Stimulated activated CD8-positive, alpha-beta memory T cell treated with anti-CD3 and anti-CD28 coated beads, Interleukin-15, amount 100 ng/mL, for 24 hours (primary cell): ENCODE data around the gene TMEM151B.
"Not testable (repeated sequence)": the region's sequence is repeated elsewhere in the genome, so short reads cannot be mapped to it uniquely, and the experiment has no call there.

ENCODE experiments used
- DNase-seq: peaks from one replicate; pipeline ENCODE4 v3.0.0-alpha.2; 2020; ENCODE audit warnings: low read depth

TMEM151B gene

GRCh38 chr6:44304282-44305199 is 34.3 kb downstream of the TMEM151B start:
- DNase-seq, result no peak

- no peak for DNase-seq
These were observed 35.0 kb downstream of the TMEM151B start for GRCh38 chr6:44305200-44305725.

DNA sequence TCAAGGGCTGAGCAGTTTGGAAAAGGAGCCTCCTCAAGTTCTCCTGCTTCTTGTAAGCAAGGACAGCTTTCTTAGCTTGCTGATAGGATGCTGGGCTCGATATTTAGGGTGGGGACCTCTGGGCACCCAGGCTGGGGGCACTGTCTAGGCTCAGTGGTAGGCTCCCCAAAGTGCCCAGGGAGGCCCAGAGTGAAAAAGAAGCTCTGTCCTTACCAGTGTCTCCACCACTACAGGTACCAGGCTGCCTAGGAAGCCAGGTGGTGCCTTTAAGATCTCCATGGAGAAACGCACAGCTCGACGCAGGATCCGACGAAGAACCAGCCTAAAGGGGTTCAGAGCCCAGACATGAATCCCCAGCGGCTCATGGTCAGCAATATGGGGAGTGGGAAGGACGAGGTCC is 36.5 kb downstream of the TMEM151B start:
- no peak for DNase-seq

DNA sequence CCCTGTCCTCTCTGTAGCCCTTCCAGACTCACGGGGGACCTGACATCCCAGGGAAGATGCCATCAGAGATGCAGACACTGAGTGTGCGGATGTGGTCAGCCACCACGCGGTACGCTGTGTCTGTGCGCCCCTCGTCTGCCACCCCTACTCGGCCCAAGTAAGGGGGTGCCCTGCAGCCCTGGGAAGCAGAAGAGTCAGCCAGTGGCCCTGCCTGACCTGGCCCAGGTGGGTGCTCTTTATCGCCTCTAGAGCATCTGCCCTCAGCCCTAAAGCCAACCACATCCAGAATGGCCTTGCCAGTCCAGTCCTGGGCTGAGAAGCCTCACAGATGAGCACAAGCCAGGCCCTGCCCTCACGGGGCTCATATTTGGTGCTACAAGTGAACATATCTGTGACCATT is 37.0 kb downstream of the TMEM151B start:
- no peak for DNase-seq

DNA sequence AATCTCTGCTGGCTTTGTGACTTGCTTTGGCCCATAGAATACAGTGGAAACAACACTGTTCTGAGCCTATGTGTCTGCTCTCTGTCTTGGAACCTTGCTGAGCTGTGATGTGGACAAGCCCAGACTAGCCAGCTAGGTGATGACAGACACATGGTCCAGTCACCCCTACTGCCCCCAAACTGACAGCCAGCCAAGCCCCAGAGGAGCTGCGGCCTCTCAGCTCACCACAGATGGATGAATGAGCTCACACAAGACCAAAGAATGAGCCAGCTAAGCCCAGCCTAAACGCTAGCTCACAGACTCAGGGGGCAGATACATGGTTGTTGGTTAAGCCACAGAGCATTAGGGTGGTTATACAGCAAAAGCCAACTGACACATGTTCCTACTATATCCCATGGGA is 38.8 kb downstream of the TMEM151B start:
- DNase-seq, result no peak

- DNase-seq, result no peak
These were observed 39.4 kb downstream of the TMEM151B start for GRCh38 chr6:44309631-44310030.

- no peak for DNase-seq
These were observed 40.0 kb downstream of the TMEM151B start for GRCh38 chr6:44310241-44310640.

- no peak for DNase-seq
These were observed 41.1 kb downstream of the TMEM151B start for GRCh38 chr6:44311304-44311703.

DNA sequence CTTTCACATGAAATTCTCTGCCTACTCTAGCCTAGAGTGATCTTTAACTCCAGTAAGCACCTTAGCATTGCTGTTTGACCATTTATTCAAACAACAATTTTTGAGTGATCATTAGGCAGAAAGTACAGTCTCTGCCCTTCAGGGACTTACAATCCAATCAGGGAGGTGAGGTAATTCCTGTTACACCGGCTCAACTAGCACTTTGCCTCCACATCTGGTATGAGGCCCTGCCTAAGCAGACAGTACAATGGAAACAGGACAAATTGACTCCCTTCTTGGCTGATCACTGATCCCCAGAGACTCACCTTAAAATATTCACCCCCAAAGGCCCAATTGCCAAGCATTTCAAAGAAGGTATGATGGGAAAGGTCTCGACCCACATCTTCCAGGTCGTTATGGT is 41.5 kb downstream of the TMEM151B start:
- no peak for DNase-seq

DNA sequence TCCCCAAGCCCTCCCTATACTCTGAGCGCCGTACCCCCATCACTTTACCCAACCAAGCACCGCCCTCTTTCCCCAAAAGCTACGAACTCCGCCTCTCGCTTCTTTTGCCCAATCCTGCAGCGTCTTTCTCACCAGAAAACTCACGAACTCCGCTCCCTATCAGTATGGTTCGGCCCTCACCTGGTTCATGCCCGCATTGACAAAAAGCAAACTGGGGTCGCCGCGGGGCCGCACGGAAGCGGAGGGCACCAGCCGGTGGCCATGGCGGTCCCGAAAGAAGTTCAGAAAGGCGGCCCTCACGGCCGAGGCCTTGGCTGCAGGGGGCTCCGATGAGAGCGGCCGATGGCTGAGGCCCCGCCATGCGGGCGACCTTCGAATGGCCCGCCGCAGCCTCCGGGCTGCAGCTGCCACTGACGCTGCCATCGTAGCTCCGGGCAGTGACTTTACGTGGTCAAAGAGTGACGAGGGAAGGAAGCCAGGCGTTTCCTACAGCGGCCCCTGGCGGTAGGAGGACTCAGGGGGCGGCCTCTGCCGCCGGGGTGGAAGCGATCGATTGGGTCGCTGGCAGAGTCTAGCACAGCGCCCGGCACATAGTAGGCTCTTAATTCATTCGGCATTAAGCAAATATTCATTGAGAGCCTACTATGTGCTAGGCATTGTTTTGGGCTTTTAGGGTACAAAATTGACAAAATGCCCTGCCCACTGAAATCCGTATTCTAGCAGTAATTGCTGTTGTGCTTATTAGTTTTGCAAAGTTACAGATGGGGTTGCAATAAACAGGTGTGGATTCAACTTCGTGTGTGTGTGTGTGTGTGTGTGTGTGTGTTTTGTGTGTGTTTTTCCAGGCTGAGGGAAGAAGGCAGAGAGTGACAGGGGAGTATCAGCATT is 42.9 kb downstream of the TMEM151B start, which contains the start of gene AARS2:
Gene AARS2, minus strand, starts transcription at position 447 of the 888 bp plus-strand sequence. Its CDS starts 24 bp downstream, at position 423.
- DNase-seq, result peak; percentile 95

DNA sequence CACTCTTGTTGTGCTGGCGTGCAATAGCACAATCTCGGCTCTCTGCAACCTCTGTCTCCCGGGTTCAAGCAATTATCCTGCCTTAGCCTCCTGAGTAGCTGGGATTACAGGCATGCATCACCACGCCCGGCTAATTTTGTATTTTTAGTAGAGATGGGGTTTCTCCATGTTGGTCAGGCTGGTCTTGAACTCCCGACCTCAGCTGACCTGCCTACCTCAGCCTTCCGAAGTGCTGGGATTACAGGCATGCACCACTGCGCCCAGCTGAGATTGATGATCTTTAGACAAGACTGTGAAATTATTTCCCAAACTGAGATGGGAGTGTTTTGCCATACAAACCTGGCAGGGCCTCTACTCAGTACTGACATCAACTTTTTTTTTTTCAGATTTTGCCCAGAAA is 44.4 kb downstream of the TMEM151B start:
- not testable (repeated sequence) for DNase-seq

DNA sequence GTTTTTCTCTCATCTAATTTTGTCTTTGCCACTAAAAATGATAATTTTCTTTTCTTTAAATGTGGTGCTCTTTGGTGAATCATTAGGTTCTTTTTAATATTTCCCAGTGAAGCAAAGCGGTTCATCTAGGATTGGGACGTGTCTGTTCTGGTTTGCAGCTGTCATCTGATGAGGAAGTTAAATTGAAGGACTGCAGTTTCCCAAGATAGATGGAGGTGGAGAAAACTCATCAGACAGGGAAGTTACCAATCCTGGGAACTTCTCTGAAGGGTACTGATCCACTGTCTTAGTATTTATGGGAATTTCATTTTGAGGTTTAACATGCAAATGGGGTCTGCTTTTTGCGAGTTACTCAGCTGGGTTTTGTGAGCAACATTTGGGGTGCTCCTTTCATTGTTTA is 45.3 kb downstream of the TMEM151B start:
- no peak for DNase-seq

DNA sequence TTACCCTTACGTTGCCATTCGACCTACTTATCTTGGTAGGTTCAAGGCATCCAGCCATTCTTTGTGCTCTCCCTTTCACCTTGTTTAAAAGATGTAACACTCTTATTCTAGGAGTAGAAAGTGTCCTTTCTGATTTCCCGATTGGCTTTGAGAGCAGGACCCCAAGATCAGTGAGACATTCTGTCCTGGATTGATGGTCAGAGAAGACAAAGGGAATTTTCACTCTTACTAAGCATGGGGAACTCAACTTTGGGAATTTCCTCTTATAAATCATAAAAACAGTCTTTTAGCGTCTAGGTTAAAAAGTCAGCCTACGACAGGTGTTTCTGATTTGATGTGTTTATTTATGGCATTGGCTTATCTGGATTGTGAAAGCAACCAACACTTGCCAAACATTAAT is 45.7 kb downstream of the TMEM151B start:
- no peak for DNase-seq

DNA sequence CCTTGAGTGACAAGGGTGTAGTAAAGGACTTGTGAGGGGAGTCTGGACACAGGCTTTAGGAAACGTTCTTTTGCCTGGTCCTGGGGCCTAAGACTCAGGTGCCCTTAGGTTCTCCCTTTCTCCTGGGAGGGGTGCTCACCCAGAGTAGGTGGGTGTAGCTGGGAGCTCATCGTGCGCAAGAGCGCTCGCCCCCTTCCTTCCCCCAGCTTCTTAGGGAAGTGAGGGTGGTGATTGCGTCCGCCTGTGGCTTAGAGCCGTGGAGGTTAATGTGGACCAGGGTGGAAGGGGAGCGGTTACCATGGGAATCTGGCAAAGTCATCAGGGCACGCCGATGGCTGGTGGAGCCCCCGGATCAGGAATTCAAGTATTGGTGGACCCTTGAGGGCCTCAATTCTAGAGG is 46.2 kb downstream of the TMEM151B start:
- DNase-seq, result no peak

- DNase-seq, result not testable (repeated sequence)
These were observed 46.9 kb downstream of the TMEM151B start for GRCh38 chr6:44317136-44317631.

- DNase-seq, result no peak
These were observed 51.0 kb downstream of the TMEM151B start for GRCh38 chr6:44321210-44321609.

DNA sequence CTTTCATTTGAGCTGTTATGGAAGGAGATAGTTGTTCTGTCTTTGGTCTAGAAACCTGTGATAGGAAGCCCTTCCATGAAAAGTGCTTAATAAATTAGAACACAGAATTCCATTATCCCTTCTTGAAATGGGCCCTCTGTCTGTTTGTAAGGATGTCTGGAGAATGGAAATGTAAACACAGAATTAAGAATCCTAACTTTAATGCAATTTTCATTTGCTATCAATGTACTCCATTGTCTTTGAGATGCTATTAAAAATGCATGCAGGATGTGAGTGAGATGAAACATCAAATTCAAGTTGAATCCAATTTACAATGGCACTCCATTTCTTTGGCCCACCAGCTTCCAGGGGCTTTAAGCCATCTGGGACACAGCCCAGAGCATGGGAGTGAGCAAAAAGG is 56.8 kb downstream of the TMEM151B start:
- no peak for DNase-seq

GRCh38 chr6:44327760-44328159 is 57.5 kb downstream of the TMEM151B start:
- DNase-seq, result no peak

- not testable (repeated sequence) for DNase-seq
These were observed 58.0 kb downstream of the TMEM151B start for GRCh38 chr6:44328203-44328602.

DNA sequence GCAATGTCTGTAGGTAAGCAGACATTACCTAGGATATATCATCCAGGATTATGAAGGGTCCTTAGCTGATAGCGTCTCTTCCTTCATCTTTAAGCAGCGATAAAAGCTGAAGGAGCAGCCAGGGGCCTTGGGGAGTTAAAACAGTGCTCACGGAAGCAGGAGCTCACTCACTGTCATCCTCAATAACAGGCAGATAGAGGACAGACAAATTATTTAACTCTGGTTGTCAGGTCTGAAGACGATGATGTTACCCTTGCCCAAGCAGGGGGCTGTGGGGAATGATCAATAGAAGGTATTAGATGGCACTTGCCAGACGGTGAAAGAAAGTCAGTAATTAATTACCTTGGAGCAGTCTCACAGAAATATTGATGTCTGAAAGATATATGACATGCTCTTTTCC is 59.6 kb downstream of the TMEM151B start:
- DNase-seq, result no peak

DNA sequence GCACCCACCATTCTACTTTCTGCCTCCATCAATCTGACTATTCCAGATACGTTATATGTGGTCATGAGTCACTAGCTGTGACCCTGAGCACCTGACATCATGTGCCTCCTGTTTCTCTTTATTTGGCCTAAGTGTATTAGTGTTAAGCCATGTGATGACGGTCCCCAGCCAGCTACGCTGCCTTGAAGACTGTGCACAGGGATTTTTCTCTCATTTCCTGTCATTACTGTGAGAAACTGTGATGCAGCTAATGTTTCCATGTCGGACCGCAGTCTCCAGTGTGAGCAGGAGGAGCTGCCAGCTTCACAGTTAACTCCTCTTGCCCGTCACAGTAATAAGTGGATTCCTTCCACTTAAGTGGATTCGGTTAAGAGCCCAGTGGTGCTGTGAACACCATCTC is 62.3 kb downstream of the TMEM151B start:
- DNase-seq, result no peak

GRCh38 chr6:44333273-44333919 is 63.1 kb downstream of the TMEM151B start:
- no peak for DNase-seq
